Measurements from ENCODE around the gene THADA.

The THADA gene

GRCh38 chr2:43278564-43279220 lies 317.1 kb downstream of the THADA start:
- POLR2A ChIA-PET, result no interaction called here
- CTCF ChIA-PET, result interaction anchor here (1.1 to 2.8 kb wide), 4 partner anchors 14 to 418 kb away, joined by 3 to 8 read pairs (median 4); no protein-coding TSS in a partner anchor
- DNase-seq (ENCODE audit: extremely low spot score), result no peak
- TF ChIP-seq, protein P1, sequence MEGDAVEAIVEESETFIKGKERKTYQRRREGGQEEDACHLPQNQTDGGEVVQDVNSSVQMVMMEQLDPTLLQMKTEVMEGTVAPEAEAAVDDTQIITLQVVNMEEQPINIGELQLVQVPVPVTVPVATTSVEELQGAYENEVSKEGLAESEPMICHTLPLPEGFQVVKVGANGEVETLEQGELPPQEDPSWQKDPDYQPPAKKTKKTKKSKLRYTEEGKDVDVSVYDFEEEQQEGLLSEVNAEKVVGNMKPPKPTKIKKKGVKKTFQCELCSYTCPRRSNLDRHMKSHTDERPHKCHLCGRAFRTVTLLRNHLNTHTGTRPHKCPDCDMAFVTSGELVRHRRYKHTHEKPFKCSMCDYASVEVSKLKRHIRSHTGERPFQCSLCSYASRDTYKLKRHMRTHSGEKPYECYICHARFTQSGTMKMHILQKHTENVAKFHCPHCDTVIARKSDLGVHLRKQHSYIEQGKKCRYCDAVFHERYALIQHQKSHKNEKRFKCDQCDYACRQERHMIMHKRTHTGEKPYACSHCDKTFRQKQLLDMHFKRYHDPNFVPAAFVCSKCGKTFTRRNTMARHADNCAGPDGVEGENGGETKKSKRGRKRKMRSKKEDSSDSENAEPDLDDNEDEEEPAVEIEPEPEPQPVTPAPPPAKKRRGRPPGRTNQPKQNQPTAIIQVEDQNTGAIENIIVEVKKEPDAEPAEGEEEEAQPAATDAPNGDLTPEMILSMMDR (IDR thresholded peaks at IDR 0.05; ENCODE audit: control extremely low read depth, extremely low read depth, low read depth, missing control alignments), result no peak

DNA sequence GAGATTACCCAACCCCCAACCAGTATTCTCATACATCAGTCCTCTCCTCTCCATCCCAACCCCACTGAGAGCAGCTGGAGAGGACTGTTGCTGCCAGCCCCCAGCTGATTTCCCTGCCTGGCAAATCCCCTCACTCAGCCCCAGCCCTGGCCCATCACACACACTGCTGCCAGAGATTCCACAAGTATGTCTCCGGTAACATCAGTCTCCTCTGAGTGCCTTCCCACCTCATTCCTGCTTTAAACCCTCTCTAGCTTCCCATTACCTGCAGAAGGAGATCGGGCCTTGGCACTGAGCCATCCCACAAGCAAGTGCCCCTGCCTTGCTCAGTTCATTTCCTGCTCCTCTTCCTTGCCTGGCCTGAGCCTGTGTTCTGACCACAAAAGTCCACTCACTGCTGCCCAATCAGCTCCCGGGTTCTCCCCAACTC lies 318.9 kb downstream of the THADA start:
- no peak for DNase-seq (ENCODE audit: extremely low spot score)
- TF ChIP-seq, protein P1 (IDR thresholded peaks at IDR 0.05; ENCODE audit: control extremely low read depth, extremely low read depth, low read depth, missing control alignments), result no peak
- ChIA-PET CTCF (interaction anchor here (0.8 to 2.8 kb wide), 7 partner anchors 10 to 216 kb away, joined by 3 to 8 read pairs (median 3); no protein-coding TSS in a partner anchor), POLR2A (no interaction called here)

GRCh38 chr2:43276266-43276941 lies 319.4 kb downstream of the THADA start:
- POLR2A ChIA-PET, result no interaction called here
- TF ChIP-seq, protein P1 (IDR thresholded peaks at IDR 0.05; ENCODE audit: control extremely low read depth, extremely low read depth, low read depth, missing control alignments), result no peak
- no peak for DNase-seq (ENCODE audit: extremely low spot score)
- CTCF ChIA-PET, result interaction anchor here (0.7 to 2.8 kb wide), 8 partner anchors 9 to 810 kb away, joined by 3 to 8 read pairs (median 3); no protein-coding TSS in a partner anchor

DNA sequence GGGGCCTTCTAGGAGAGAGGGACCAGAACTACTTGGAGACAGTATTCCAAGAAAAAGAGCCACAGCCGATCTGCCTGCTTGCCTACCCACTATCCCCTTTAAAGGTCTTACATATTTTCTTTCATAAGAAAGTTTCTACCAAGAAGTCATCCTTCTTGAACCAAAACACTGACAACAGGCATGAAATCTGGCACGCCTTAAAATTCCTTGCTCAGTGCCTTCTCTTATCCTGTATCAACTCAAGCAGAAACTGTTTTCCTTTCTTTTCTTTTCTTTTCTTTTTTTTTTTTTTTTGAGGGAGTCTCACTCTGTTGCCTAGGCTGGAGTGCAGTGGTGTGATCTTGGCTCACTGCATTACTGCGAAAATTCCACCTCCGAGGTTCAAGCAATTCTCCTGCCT lies 321.1 kb downstream of the THADA start:
- DNase-seq (ENCODE audit: extremely low spot score), result no peak
- CTCF ChIA-PET, result no interaction called here
- TF ChIP-seq, protein P1 (IDR thresholded peaks at IDR 0.05; ENCODE audit: control extremely low read depth, extremely low read depth, low read depth, missing control alignments), result no peak
- POLR2A ChIA-PET, result no interaction called here

DNA sequence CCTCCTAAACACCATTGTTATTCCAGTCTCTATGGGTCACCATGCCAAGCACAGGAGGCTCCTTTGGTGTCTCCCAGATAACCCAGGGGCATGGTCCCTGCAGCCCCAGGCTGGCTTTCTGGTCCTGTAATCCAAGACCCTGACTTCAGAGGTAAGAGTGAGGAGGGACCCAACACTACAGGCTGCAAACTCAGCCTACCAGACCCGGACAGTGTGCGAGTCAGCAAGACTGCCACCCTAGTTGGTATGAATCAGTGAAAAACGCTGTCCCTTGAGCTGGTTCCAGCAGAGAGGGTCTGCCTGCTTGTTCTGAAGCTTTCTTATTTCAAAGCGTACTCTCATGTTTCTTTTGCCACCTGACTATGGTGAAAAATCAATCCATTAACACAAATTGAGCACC lies 321.8 kb downstream of the THADA start:
- DNase-seq (ENCODE audit: extremely low spot score), result no peak
- CTCF ChIA-PET, result no interaction called here
- TF ChIP-seq, protein P1 (IDR thresholded peaks at IDR 0.05; ENCODE audit: control extremely low read depth, extremely low read depth, low read depth, missing control alignments), result no peak
- POLR2A ChIA-PET, result no interaction called here

DNA sequence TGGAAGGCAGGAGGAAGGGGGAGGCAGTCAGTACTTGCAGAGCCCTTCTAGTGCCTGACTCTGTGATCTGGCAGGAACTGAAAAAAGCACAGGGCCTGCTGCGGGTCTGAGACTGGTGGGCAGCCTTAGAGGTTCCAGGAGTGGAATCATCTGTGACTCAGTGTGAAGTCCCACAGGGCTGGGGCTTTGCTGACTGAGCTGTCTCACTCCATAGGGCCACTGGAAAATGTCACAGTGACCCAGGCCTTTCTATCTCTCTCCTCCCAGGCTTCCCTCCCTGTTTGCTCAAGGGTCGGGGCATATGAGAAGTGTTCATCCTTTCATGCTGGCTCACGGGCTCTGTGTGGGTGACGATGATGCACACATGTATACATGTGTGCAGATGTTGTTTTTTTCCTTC lies 322.3 kb downstream of the THADA start:
- peak; percentile 40 for DNase-seq (ENCODE audit: extremely low spot score)
- TF ChIP-seq, protein P1 (IDR thresholded peaks at IDR 0.05; ENCODE audit: control extremely low read depth, extremely low read depth, low read depth, missing control alignments), result no peak
- ChIA-PET POLR2A (interaction anchor here (0.6 kb wide), 1 partner anchor 38 kb away, joined by 4 read pairs; no protein-coding TSS in a partner anchor), CTCF (no interaction called here)
